Smooth muscle cell of the umbilical artery (primary cell): Measurements from ENCODE around the gene RNASE9. TPM values are rescaled to one million over a fixed set of nuclear protein-coding genes. Genes with fewer than 3 reads are reported as not detected.

ENCODE experiments used
- total RNA-seq: library from RNA; depleted of rRNA; stranded (reverse); fragments of >200 nt; gene quantifications from 2 replicates; pipeline ENCODE4 v1.2.3, GENCODE V29; 2014

Gene RNASE9
- total RNA-seq: not detected in 2 replicates

DNA sequence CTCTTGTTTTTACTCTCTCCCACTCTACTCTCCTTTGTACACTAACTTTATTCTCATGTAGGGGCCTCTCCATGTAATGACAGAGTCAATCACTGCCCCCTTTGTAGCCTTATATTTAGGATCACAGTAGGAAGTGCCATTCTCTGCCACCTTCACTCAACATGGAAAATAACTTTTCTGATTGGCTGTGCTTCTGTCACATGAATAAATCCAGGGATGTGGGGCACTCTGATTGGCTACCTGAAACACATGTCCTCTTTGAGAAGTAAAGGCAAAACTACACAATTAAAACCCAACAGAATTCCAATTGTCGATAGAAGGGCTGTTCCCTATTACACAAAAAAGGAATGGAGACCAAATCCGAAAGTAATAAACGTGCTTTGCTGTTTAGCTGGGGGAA lies at the start of gene RNASE9:
TSS of gene RNASE9 (minus strand) at position 87 of the 400 bp plus-strand sequence.

DNA sequence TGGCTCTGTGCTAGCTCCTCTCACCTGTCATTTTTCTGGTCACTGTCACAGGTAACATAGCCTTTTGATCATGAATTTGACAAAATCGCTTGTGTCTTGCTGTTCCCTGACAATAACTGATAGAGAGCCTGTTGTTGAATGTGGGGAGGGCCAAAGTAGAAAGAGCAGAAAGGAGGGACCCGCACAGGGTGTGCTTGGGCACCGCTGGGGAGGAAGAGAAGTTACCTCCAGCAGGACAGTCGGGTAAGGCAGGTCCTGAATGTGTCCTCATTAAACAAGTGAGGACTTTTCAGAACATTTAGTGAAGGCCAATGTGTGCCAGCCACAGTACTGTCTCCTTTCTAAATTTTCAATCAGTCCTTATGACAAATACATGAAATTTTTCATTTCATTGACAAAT lies 30.4 kb upstream of the RNASE9 start, which contains the start of gene RNASE12:
TSS of gene RNASE12 (minus strand) at position 142 of the 400 bp plus-strand sequence. CDS start 653 bp downstream, outside the sequence.

DNA sequence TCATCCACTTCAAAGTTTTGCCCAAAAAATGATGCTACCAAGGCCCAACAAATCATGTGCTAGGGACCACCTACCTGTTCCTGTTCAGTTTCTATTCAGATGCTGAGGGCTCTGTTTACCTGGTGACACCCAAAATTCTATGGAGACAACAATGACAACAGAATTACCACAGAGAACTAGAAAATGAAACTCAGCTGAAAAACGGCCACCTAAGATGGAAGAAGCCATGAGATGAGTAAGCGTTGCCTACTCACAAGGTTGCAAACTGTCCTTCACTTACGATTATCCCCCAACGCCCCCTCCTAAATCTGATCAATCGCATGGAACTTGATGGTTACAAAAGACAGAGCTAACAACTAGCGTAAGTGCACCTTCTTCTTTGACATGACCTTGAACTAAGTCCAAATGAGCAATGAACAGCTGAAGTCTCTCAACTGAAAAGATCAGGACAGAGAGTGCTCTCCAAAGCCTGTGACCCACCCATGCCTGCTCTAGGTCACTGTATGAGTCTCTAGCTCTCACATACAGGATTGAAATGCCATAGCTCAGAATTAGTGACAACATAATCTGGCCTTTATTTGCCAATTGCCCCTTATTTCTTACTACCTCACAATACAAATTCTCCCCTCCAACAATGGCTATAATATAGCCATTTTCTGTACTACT lies 26.8 kb upstream of the RNASE9 start, which contains the start of gene RNASE11:
TSS of gene RNASE11 (minus strand) at position 513 of the 666 bp plus-strand sequence.

Other genes starting within 250 kb of the RNASE9 start
- gene CCNB1IP1, start 227.8 kb downstream of the RNASE9 start, total RNA-seq: 42.1 and 53.4 TPM in 2 replicates
- 7.4 and 11.0 TPM in 2 replicates for gene PARP2, start 217.4 kb downstream of the RNASE9 start, total RNA-seq
- gene TEP1, start 147.5 kb downstream of the RNASE9 start, total RNA-seq: 17.8 and 32.6 TPM in 2 replicates
- under 0.01 and 0.05 TPM in 2 replicates for gene KLHL33, start 124.9 kb downstream of the RNASE9 start, total RNA-seq
- gene OSGEP, start 106.2 kb downstream of the RNASE9 start, total RNA-seq: 20.3 and 31.2 TPM in 2 replicates
- 28.8 and 50.2 TPM in 2 replicates for gene APEX1, start 105.8 kb downstream of the RNASE9 start, total RNA-seq
- gene PIP4P1, start 99.6 kb downstream of the RNASE9 start, total RNA-seq: 17.3 and 20.2 TPM in 2 replicates
- 19.3 and 53.7 TPM in 2 replicates for gene PNP, start 91.6 kb downstream of the RNASE9 start, total RNA-seq
- not detected in 2 replicates for gene RNASE10, start 55.5 kb downstream of the RNASE9 start, total RNA-seq
- gene RNASE11, start 27.0 kb upstream of the RNASE9 start, total RNA-seq: not detected in 2 replicates
- gene RNASE12, start 30.3 kb upstream of the RNASE9 start, total RNA-seq: not detected in 2 replicates
- gene OR6S1, start 80.6 kb upstream of the RNASE9 start, total RNA-seq: not detected in 2 replicates
- 19.6 and 23.4 TPM in 2 replicates for gene RNASE4, start 123.5 kb upstream of the RNASE9 start, total RNA-seq
- 3.9 and 8.3 TPM in 2 replicates for gene ANG, start 127.7 kb upstream of the RNASE9 start, total RNA-seq
- not detected in 2 replicates for gene EDDM3A, start 184.8 kb upstream of the RNASE9 start, total RNA-seq
- not detected in 2 replicates for gene EDDM3B, start 207.4 kb upstream of the RNASE9 start, total RNA-seq
- not detected in 2 replicates for gene RNASE6, start 220.2 kb upstream of the RNASE9 start, total RNA-seq
- 0.30 TPM in 1 of 2 replicates, not detected in the other for gene RNASE1, start 241.8 kb upstream of the RNASE9 start, total RNA-seq